Measurements from ENCODE around the gene DLG2.

GRCh38 chr11:84724256-84724655, 902.9 kb downstream of the DLG2 start:
- no peak for TF ChIP-seq CTCF (IDR thresholded peaks at IDR 0.05; ENCODE audit: insufficient read depth, low read depth, low read length)
- TF ChIP-seq EZH2 (IDR thresholded peaks at IDR 0.05; ENCODE audit: insufficient read depth, low read length) = no peak
